Measurements from ENCODE around the gene CWC15.
"Not testable (repeated sequence)": the region's sequence is repeated elsewhere in the genome, so short reads cannot be mapped to it uniquely, and the experiment has no call there.

The CWC15 gene

DNA sequence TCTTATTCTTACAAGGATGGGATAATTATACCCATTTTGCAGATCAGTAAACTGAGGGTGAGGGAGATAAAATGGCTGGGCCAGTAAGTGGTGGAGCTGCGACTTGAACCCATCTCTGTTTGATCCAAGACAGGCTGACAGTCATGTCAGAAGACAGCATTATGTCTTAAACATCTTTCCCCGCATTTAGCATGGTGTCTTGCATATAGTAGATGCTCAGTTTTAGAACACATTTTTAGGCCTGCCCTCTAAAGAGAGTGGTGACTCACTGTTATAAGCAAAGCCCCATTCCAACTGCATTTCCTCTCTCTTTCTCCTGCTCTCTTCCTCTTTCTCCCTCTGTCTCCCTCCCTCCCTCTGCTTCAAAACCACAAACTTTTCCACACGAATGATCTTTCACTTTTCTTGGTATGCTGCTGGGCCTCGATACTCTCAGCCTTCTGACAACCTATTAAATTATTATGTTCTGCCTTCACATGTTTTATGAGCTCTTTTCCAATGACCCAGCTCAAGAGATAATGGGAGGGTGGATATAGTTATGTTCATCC, 25.2 kb downstream of the CWC15 start:
- DNase-seq, result peak; percentile 7

DNA sequence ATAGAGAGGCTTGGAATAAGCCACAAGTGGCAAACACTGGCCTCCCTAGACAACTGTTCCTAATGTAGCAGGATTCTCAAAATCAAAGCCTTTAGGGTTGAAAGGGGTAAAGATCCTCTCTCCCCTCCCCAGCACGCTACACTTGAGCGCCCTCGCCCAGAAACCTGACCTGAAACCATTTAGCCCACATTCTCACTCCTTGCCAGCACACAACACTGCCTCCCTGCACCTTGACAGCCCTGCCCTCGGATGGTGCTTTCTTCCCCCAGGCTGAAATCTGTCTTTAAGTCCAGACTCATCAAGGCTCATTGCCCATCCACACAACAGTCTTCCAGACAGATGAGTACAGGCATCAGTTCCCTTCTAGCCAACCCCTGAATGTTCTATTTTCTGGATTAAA, 26.5 kb downstream of the CWC15 start:
- no peak for DNase-seq

DNA sequence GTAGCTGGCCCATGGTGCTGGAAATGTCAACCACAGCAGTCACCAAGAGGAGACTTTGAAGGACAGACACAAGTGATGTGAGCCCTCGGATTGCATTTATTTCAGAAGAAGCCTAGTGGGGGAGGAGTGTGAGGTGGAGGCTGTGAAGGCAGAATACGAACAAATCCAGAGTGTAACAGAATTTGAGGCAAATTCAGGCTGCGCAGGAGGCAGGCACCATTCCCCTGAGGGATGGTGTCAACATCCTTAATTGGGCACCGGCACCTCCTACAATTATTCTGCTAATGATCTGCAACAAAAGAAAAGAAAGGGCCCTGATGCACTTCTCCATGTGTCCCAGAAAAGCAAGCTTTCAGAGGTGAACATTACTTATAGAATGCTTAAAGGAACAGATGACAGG, 32.2 kb downstream of the CWC15 start:
- no peak for DNase-seq

DNA sequence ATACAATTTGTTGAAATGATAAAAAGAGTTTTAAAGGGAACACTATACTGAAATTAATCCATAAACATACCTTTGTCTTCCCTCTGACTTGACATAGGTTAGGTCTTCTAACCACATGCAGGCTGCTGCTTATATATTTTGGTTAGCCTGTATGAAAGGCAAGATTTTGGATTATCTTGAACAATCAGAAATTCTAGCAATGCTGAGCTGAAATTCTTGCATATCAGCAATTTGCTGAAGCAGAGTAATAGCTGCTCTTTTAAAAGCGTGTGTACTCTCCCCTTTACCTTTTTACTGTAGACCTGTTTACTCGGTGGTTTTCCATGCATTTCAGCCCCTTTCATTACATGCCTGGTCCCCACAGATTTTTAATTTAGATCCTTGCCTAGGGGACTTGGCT, 34.0 kb downstream of the CWC15 start:
- DNase-seq, result no peak

DNA sequence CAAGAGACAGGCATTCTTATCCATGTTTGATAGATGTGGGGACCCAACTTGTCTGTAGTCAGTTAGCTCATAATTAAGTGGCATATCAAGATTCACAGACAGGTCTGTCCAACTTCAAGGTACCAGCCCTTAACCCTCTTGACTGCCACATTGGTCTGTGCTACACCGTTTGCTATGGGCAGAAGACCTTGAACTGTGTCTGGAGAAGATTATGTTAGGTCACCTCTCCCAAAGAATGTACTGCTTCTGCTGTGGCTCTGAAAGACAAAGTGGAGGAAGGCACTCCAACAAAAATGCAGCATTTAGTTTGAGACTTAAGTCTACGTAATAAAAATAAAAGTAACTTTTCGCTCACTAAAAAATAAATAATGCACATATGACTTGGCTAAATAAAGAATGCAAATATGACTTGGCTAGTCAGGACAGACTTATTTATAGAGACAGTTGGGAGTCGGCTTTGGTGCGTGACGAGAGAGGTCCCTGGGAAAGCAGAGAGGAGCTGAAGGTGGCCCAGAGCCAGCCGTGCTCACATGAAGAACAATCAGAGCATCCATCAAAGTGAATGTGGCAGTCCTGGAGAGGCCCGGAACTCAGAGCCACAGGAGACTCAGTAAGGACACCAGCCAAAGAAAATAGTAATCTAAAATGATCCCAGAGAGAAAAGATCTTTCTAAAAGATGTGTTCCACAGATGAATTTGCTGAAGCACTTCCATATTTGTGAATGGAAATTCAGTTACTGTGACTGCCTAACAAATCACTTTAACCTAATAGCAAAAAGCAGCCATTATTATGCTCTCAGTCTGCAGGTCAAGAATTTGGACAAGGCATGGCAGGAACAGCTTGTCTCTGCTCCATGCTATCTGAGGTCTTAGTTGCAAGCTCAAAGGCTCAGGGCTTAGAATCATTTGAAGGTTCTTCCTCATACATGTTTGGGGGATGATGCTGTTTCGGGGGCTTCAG, 35.0 kb downstream of the CWC15 start:
- DNase-seq, result no peak

DNA sequence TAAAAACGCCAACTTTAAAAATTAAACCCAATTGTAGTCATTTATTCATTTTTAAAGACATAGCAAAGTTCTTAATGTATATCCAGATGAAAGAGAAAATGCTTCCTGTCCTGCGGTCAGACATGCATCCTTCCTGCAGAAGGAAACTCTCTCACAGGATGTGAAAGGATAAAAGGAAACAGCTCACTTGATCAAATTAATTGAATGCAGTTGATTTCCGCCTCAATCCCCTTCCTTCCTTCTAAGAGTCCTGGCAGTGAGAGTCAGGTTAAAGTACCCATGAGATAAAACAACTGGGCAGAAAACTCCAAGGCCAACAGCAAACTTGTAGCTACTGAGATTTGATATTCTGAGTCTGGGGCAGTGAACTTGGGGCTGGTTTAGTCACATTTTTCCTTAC, 38.5 kb downstream of the CWC15 start:
- no peak for DNase-seq

DNA sequence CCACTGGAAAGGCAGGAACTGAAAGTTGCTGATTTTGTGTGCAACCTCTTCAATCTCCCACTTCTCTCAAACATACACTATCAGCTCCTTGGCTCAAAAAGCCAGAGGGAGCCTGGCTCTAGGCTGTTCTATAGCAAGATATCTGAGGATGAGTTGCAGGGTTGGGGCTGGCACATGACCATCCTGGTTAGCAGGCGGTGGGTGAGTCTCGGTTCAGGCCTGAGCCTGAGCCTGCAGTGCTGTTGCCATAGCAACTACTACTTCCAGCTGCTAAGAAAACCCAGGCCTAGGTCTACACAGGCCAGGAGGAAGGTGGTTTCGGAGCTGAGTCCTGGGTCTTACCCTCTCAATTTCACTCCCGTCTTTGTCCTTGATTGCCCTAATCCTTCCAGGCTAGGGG, 39.0 kb downstream of the CWC15 start:
- no peak for DNase-seq

DNA sequence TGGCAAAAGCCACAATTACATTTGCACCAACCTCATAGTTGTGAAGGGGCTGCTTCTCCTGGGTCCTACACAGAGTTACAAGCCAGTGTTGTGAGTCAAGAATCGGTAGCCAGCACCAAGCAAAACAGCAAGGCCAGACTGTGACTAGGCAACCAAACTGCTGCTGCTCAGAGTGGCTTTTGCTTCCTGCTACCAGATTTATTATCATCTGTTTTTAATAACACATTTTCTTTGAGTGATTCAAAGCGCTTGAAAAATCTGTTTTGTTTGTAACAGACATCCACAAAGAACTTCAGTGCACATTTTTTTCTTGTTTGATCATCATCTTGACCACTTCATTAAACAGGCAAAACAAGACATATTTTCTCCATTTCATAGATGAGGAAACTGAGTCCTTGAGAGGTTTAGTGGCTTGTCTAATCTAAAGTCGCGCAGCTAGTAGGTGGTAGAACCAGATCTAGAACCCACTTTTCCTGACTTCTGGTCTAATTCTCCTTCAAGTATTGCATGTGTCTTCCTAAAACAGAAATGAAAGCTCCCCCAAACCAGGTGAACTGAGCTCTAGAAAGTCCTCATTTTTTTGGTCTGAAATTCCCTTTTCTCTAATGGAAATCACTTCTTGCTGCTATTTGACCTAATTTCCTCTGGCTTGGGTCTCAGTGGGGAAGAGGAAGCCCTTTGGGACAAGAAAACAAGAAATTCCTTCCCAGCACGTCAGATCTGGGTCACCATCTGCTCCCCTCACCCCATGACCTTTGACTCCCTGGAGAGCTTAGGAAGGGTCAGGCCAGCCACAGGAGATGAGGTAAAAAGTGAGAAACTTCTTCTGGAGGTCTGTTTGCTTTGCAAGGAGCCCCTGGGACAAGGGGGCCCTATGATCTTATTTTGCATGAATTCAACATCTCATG, 39.9 kb downstream of the CWC15 start:
- DNase-seq, result no peak

DNA sequence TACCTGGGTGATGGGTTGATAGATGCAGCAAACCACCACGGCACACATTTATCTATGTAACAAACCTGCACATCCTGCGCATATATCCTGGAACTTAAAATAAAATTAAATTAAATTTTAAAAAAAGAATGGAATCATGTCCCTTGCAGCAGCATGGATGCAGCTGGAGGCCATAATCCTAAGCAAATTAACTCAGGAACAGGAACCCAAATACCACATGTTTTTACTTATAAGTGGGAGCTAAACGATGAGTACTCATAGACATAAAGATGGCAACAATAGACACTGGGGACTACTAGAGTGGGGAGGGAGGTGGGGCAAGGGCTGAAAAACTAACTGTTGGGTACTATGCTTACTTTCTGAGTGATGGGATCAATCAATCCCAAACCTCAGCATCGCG, 40.9 kb downstream of the CWC15 start:
- DNase-seq, result no peak

DNA sequence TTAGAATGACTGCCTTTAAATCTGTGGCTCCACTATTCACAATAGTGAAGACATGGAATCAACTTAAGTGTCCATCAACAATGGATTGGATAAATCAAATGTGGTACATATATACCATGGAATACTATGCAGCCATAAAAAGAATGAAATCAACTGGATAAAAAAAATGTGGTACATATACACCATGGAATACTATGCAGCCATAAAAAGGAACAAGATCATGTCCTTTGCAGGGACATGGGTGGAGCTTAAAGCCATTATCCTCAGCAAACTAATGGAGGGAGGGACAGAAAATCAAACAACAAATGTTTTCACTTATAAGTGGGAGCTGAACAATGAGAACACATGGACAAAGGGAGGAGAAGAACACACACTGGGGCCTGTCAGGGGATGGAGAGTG, 41.3 kb downstream of the CWC15 start:
- DNase-seq, result not testable (repeated sequence)

DNA sequence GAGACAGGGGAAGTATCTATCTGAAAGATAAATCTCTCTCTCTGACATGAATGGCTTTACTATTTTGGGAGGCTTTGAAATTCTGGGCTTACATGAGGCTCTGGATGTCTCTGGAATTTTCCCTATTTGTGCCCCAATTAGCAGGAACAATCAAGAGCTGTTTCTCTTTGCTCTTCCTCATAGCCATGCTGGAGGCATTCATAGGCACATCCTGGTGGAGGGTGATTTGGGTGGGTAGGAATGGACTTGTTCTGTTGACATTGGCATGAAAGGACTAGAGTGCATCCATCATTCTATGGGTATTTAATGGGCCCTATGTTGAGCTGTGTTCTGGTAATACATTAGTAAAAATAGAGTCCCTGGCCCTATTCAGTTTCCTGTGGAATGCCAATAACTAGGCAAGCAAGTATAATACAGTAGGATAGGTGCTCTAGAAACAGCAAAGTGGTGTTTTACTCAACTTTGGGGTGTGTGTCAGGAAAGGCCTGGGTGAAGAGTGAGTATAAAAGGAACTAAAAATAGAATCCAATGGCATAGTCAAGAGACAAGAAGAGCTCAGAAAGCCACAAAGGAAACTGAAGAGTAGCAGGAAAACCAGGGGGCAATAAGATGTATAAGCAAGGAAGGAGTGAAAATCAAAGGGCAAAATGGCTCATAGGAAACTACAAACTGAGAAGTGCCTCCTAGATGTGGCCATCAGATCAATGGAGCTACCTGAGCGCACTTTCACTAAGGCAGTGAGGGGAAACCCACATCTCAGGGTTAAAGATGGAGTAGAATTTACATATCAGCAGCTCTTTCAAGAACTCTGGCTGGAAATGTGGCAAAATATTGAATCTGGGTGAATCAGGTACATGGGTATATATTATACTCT, 45.0 kb downstream of the CWC15 start:
- no peak for DNase-seq

DNA sequence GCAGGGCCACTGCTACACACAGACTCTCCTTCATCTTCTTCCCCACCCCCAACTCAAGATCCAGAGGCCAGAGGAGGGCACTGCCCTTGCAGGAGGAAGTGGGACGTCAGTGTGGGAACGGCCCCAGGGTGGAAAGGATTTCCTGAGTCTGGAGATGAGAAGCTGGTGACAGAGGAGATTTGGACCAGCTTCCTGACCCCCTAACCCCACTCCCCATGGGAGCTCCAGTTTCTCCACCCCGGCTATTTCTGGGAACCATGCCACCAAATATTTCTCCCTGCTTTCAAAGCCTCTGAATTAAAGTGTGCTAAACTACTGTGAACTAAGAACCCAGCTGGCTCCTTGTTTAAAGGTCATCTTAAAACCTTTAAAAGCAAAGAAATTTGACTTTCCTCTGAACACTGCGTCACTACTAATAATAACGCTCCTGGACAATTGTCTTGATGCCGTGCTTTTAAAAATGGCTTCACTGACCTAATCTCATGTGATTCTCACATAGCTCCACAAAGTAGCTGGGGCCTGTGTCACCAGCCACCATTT, 46.6 kb downstream of the CWC15 start:
- DNase-seq, result no peak

DNA sequence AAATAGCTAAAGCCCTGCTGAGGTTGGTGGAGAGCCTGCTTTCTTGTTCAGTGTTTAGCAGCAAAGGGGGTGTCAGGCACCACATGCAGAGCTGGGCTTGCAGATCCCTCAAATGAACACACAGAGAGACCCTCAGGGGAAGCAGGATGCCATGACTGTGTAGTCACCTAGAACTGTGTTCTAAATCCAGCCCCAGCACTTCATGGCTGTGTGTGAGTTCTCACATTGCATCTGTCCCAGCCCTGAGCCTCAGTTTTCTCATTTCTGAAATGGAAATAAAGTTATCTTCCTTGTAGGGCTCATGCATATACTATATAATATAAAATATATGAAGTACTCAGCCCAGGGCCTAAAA, 47.1 kb downstream of the CWC15 start:
- no peak for DNase-seq

DNA sequence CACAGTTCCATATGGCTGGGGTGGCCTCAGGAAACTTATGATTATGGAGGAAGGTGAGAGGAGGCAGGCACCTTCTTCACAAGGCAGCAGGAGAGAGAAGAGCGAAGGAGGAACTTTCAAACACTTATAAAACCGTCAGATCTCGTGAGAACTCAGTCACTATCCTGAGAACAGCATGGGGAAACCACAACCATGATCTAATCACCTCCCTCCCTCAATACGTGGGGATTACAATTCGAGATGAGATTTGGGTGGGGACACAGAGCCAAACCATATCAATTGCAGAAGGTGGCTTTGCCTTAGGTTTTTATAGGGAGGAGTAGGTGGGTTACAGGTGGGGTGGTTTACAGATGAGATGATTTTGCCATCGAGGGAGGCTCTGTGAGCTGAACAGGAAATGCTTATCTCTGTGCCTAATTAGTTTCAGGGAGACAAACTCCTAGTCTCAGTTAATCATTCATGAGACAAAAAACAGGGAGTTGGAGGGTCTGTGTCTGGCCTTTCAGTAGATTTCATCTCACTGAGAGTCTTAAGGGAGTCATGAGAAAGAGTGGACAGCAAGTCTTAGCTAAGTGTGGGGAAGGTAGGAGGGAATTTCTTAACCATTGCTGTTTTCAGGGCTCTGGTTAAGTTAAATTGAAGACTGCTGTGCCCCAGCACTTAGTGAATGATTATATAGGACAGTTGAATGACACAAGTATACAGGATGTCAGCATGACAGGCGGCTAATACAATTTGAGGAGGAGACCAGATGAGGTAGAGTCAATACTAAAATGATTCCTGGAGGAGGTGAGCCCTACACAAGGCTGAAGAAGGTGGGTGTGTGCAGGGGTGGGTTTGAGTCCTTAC, 47.7 kb downstream of the CWC15 start:
- no peak for DNase-seq

DNA sequence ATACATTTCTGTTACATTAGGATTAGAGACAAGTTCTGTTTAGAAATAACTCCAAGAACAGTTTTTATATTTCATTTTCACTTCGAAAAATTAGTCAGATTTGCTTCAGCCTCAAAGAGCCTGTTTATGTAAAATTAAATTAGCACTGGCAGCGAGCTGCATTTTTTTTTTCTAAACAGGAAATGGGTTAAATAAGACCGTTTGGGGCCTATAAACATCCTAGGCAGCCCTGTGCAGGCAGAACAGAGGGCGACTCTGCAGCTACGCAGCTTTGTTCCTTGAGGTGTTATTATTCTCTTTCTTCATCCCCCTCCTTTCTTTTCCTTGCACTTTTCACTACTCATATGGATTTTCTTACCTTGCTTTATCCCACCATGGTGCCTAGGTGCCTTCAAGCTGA, 48.7 kb downstream of the CWC15 start:
- no peak for DNase-seq

DNA sequence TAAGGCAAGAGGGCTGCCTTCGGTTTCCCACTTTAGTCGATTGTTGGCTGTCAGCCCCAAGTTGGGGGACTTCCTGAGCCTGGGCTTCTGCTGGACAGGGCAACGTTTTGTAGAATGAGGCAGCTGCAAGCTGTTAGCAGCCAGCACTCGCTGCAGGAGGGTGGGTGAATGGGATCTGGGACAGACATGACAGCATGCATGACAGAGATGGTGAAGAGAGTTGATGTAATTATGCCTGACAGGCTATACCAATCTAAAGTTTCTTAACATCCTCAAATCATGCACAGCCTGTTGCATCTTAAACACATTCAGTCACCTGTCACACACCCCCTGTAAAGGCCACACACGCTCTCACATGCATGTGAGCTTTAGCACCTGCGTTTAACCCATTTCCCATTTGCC, 49.2 kb downstream of the CWC15 start:
- no peak for DNase-seq

DNA sequence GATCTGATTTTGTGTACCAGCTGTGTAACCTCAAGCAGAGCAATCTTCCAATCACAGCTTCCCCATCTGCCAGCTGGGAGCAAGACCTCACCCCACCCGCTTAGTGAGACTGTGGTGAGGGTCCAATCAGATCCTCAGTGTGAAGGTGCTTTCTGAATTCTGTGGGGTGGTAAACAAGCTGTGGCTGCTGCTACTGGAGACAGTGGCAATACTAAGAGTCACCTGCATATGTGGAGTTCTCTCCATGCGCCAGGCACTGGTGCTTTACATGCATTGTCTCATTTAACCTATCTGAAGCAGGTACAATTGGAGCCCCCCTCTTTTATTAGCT, 50.4 kb downstream of the CWC15 start:
- DNase-seq, result no peak

DNA sequence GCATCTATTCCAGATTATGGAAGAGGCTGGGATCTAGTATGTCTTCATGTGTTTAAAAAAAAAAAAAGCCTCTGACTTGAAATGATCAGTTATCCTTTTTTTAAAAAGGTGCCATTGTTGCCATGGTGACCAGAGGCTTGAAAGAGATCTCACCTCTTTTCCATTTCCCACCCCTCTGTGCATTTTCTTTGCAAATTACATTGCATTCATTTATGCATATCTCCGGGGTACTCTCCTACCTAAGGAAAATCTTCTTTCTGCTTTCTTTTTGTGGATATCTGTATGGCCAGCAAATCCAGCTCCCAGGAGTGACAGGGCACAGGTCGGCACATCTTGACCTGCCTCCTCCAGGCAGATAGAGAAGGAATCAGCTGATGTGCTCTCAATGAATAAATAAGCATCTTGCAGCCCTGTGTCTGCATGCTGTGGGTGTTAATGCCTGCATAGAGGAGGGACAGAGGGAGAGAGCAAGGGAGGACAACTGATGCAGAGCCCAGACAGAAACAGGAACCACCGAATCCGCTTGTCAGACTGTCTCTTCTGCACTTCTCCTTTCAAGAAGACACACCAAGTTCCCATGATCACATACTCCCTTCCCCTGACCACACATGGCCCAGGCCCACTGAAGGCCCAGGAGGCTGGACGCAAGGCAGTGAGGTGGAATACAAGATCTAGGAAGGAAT, 50.9 kb downstream of the CWC15 start:
- DNase-seq, result no peak

DNA sequence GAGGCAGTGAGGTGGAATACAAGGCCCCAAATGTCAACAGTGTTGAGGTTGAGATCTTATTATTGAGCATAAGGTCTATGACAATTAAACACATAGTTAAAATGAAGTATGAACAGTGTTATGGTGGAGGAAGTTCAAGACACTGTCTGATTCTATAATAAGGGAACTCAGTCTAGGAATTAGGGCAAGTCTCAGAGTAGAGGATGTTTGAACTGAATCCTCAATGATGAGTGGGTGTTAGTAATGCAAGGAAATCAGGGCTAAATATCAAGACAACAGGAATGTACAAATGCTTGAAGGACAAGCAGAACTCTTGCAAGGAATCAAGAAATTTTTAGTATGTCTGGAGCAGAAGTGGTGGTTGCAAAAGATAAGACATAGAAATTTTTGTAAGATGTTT, 53.0 kb downstream of the CWC15 start:
- no peak for DNase-seq

DNA sequence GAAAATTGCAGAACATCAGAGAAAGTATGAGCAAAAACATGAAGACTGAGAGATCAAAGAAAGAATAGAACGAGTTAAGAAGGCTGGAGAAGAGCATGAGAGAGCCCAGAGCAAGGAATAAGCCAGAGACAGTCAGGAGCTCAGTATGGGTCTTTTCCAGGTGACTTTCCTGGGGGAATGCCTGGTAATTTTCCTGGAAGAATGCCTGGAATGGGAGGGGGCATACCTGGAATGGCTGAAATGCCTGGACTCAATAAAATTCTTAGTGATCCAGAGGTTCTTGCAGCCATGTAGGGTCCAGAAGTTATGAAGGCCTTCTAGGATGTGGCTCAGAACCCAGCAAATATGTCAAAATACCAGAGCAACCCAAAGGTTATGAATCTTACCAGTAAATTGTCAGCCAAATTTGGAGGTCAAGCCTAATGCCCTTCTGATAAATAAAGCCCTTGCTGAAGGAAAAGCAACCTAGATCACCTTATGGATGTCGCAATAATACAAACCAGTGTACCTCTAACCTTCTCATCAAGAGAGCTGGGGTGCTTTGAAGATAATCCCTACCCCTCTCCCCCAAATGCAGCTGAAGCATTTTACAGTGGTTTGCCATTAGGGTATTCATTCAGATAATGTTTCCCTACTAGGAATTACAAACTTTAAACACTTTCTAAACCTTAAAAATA, 59.5 kb downstream of the CWC15 start:
- not testable (repeated sequence) for DNase-seq

All from GF-D8 (cell line).